NB4 (cell line): ENCODE results near the gene RBKS.
A peak's percentile ranks its signal among the peaks of the same experiment; 100 is the strongest.

ENCODE experiments used
- DNase-seq: peaks from one replicate; pipeline ENCODE4 v3.0.0; 2010; ENCODE audit warnings: low read depth
- H3K4me3 ChIP-seq: one replicate; pipeline ENCODE4 v1.5.1; 2011; ENCODE audit warnings: mild to moderate bottlenecking, low read depth, low read length, moderate library complexity
- CTCF ChIP-seq: IDR thresholded peaks from one replicate; pipeline ENCODE4 v1.5.1; 2012; ENCODE audit warnings: low read depth, low read length
- MAX ChIP-seq: IDR thresholded peaks from 2 replicates; pipeline ENCODE4 v1.6.1; 2011; ENCODE audit warnings: low read depth, low read length
- MYC ChIP-seq: IDR thresholded peaks from 2 replicates; pipeline ENCODE4 v1.6.1; 2011; ENCODE audit warnings: low read depth, low read length
- POLR2A ChIP-seq: IDR thresholded peaks from 2 replicates; pipeline ENCODE4 v1.6.1; 2011; ENCODE audit warnings: mild to moderate bottlenecking; ENCODE audit not compliant: insufficient read length; ENCODE audit errors: extremely low read depth

The RBKS gene

GRCh38 chr2:27799646-27800010 lies 90.6 kb downstream of the RBKS start:
- DNase-seq, result no peak
- TF ChIP-seq MYC (no peak), POLR2A (no peak), CTCF (no peak), MAX (no peak)
- H3K4me3 ChIP-seq, result no peak overlapping the region

- no peak overlapping the region for H3K4me3 ChIP-seq
- peak; percentile 90 for DNase-seq
- no peak for TF ChIP-seq CTCF
- no peak for TF ChIP-seq MAX
- no peak for TF ChIP-seq POLR2A
- no peak for TF ChIP-seq MYC
Observed at GRCh38 chr2:27798948-27799645, 91.1 kb downstream of the RBKS start.

- H3K4me3 ChIP-seq, result no peak overlapping the region
- peak; percentile 46 for DNase-seq
- TF ChIP-seq POLR2A, result no peak
- no peak for TF ChIP-seq CTCF
- TF ChIP-seq MYC, result no peak
- TF ChIP-seq MAX, result no peak
Observed at GRCh38 chr2:27798486-27798885, 91.7 kb downstream of the RBKS start.

- TF ChIP-seq CTCF (no peak), POLR2A (no peak), MAX (no peak)
- no peak overlapping the region for H3K4me3 ChIP-seq
- DNase-seq, result no peak
Observed at GRCh38 chr2:27797841-27798240, 92.3 kb downstream of the RBKS start.

- DNase-seq, result peak; percentile 98
- TF ChIP-seq MAX (peak; percentile 47; the same call in 1 of the 2 replicates), POLR2A (no peak)
- H3K4me3 ChIP-seq, result peak overlapping the region; percentile 27
Observed at GRCh38 chr2:27796791-27797765, 93.1 kb downstream of the RBKS start.

- DNase-seq, result no peak
- TF ChIP-seq MAX, result no peak
- no peak for TF ChIP-seq MYC
- TF ChIP-seq CTCF, result no peak
- no peak for TF ChIP-seq POLR2A
- no peak overlapping the region for H3K4me3 ChIP-seq
Observed at GRCh38 chr2:27795868-27796277, 94.3 kb downstream of the RBKS start.
